Renal pelvis (tissue), 4 donors: ENCODE results near the gene CNKSR1. TPM values are rescaled to one million over a fixed set of nuclear protein-coding genes. Genes with fewer than 3 reads are reported as not detected.
"Not testable (repeated sequence)": the region's sequence is repeated elsewhere in the genome, so short reads cannot be mapped to it uniquely, and the experiment has no call there.

Experiments
- DNase-seq: peaks from one replicate; pipeline ENCODE4 v3.0.0-alpha.2; 2013
- polyA plus RNA-seq, 3 donors: library from polyadenylated mRNA; unstranded; fragments of 120-200 nt; gene quantifications; one replicate each; pipeline ENCODE4 v1.2.1, GENCODE V29; 2013; ENCODE audit not compliant: insufficient read length in 3 of 3

Gene CNKSR1
- polyA plus RNA-seq, 3 donors: 11.9 to 25.6 (median 25.4) TPM

DNA sequence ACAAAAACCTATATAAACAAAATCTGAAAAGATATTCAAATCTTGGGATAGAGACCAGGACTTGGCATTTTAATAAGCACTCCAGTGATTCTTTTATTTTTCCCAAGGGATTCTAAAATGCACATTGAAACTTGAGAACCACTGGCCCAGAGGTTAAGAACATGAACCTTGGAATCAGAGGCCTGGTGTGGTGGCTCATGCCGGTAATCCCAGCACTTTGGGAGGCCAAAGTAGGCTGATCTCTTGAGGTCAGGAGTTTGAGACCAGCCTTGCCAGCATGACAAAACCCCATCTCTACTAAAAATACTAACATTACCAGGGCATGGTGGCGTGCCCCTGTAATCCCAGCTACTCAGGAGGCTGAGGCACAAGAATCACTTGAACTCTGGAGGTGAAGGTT, 43.8 kb downstream of the CNKSR1 start:
- no peak for DNase-seq

DNA sequence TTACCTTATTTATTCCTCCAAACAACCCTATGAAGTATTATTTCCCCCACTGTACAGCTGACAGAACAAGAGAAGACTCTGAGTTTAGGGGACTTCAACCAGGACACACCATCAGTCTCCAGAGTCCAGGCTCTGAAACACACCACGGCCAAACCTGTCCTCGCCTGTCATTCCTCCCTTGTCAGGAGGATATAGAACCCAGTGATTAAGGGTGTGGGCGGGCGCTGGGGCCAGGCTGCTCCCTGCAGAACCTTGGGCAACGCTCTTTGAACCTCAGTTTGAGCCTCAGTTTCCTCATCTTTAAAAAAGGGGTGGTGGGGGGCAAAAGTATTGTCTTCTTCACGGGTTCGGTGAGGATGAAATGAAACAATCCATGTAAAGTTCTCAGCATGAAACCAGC, 47.3 kb downstream of the CNKSR1 start:
- DNase-seq: no peak

DNA sequence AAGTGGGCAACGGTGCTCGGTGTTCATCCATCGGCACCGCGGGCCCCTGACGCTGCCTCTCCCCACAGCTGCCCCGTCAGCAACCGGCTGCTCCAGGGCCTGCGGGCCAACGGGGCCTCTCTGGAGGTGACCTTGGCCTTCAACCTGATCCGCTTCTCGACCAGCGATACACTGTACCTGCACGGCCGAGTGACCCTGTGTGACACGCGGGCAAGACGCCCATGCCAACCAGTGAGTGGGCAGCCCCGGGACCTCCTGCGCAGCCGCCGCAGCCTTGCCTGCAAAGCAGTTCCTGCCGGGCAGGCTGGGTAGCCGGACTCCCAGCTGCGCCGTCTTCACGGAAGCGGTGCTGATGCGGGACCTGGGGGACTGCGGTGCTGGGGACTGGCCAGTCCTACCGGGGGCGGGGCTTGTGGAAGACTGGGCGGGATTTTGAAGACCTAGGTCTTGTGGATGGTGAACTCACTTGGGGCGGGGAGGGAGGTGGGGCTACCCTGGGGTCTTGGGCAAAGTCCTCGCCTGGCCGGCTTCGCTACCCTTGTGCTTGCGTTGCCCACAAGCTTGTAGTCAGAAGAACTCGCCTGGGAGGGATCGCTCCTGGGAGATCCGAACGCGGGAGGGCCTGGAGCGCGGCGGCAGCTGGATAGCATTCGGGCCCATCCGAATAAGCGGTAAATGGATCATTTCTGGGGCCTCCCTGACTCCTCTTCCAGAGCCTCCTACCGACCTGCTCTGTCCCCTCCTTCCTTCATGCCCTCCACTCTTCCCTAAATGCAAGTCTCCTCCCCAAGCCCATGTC, 47.9 kb downstream of the CNKSR1 start:
- peak; percentile 69 for DNase-seq

DNA sequence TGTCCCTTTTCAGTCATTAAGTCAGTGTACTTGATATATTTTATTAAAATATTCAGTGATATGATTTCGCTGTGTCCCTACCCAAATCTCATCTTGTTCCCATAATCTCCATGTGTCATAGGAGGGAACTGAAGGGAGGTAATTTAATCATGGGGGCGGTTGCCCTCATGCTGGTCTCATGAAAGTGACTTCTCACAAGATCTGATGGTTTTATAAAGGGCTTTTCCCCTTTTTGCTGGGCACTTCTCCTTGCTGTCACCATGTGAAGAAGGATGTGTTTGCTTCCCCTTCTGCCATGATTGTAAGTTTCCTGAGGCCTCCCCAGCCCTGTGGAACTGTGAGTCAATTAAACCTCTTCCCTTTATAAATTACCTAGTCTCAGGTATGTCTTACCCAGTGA, 53.4 kb downstream of the CNKSR1 start:
- DNase-seq: not testable (repeated sequence)

DNA sequence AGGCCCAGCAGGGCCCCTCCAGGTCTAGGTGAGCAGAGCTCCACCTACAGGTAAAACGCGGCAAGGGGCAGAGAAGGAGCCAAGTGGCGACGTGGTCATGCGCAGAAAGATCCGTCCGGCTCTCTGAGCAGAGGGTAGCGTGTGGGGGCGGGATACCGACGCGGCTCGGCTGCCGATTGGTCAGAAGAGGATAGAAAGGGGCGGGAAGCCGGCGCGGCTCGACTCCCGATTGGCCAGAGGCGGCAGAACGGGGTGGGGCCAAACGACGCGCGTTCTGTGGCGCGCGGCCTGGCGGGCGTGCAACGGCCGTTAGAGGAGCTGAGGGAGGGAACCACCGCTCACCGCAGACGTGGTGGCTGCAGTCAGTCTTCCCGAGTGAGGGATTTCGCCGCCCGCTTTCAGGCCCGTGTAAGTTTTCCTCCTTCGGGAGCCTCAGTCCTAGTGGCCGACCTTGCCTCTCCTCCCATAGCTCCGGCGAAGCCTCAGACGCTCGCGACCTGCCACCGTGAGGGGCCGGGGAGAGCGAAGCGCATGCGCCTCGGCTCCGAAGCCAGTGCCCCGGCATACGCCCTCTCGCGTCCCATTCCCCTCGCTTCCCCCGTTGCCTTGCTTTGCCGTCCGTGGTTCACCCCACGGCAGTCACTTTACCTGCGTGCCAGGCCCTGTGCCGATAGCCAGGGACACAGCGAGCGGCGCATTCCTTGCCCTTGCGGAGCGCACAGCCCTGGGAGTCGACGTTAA, 56.8 kb downstream of the CNKSR1 start, which contains the start of gene CEP85:
Gene CEP85 (plus strand): TSS at position 298 of the 741 bp plus-strand sequence. CDS start 5,584 bp downstream, outside the sequence.
- DNase-seq: peak; percentile 96

DNA sequence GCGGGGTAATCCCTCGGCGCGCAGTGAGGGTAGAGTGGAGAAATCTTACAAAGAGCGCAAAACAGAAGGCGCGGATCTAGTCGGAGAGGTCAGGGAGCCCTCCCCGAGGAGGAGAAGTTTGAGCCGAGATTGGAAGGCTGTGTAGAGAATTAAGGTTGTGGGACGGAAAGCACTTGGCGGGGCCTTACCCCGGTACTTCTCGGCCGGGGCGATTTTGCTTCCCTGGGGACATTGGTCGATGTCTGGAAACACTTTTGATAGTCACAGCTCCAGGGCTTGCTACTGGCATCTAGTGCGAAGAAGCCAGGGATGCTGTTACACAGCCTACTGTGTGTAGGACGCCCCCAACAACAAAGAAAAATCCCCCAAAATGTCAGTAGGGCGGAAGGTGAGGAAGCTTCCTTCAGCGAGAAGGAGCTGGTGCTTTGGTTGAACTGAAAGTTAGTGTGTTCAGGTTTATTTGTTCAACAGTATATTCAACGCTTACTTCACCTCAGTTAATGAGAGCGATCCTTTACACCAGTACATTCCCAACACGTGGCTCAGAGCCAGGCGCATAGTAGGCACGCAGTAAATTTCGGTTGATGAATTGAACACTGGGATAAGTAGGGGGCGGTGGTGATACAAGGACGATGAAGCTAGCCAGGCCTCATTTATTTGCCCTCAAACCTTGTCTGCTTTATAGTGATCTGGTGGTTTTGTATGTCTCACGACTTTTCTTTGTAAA, 57.5 kb downstream of the CNKSR1 start:
- peak; percentile 10 for DNase-seq

DNA sequence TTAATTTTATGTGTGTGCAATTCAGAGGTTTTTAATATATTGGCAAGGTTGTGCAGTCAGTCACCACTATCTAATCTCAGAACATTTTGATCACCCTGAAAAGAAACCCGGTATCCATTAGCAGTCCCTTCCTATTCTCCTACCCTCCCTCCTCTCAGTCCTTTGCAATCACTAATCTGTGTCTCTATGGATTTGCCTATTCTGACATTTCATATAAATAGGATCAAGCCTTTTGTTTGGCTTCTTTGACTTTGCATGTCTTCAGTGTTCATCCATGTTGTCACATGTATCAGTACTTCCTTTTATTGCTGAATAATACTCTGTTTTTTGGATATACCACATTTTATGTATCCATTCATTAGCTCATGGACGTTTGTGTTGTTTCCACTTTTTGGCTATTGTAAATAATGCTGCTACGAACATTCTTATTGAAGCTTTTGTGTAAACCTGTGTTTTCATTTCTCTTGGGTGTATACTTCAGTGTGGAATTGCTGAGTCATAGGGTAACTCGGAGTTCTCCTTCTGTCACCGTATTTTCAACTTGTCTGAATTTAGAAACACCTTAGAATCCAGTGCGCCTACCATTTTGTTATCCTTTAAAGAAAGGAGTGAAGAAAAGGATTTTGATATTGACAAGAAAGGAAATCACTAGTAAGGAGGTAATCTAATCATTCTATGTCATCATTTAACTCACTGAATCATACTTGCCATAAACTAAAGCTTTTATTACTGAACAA, 60.1 kb downstream of the CNKSR1 start:
- DNase-seq: no peak

Other genes starting within 250 kb of the CNKSR1 start
- 10 to 100 TPM; 16.5 to 24.0 (median 19.1) TPM for gene PAFAH2, start 179.4 kb upstream of the CNKSR1 start, polyA plus RNA-seq
- gene EXTL1, start 155.7 kb upstream of the CNKSR1 start, polyA plus RNA-seq: 1 to 10 TPM; 1.6 to 2.1 (median 1.7) TPM
- 1 to 10 TPM; 5.4 to 9.1 (median 5.5) TPM for gene SLC30A2, start 131.4 kb upstream of the CNKSR1 start, polyA plus RNA-seq
- gene TRIM63, start 109.9 kb upstream of the CNKSR1 start, polyA plus RNA-seq: under 1 TPM; 0.73 to 1.00 (median 0.99) TPM
- gene PDIK1L, start 65.7 kb upstream of the CNKSR1 start, polyA plus RNA-seq: 10 to 100 TPM; 16.2 to 17.2 (median 17.1) TPM
- gene FAM110D, start 18.4 kb upstream of the CNKSR1 start, polyA plus RNA-seq: 1 to 10 TPM; 1.2 to 1.7 (median 1.4) TPM
- gene C1orf232, start 8.5 kb upstream of the CNKSR1 start, polyA plus RNA-seq: under 1 TPM in 1 of 3 donors, not detected in 2; 0.19 TPM
- 10 to 100 TPM; 20.8 to 25.7 (median 21.0) TPM for gene ZNF593, start 7.6 kb upstream of the CNKSR1 start, polyA plus RNA-seq
- 1 to 10 TPM; 1.2 to 1.8 (median 1.5) TPM for gene ZNF593OS, start 5.7 kb upstream of the CNKSR1 start, polyA plus RNA-seq
- gene CATSPER4, start 13.1 kb downstream of the CNKSR1 start, polyA plus RNA-seq: under 1 TPM in 2 of 3 donors, not detected in 1; 0.14 TPM
- gene CEP85, start 56.7 kb downstream of the CNKSR1 start, polyA plus RNA-seq: 10 to 100 TPM; 16.2 to 22.5 (median 20.9) TPM
- 100 to 1,000 TPM in 1 of 3 donors, 10 to 100 TPM in 2; 85.2 to 120 (median 92.9) TPM for gene SH3BGRL3, start 102.6 kb downstream of the CNKSR1 start, polyA plus RNA-seq
- 10 to 100 TPM; 44.3 to 52.2 (median 51.7) TPM for gene UBXN11, start 129.1 kb downstream of the CNKSR1 start, polyA plus RNA-seq
- gene CD52, start 140.5 kb downstream of the CNKSR1 start, polyA plus RNA-seq: 1 to 10 TPM; 3.3 to 6.7 (median 4.7) TPM
- gene CRYBG2, start 176.6 kb downstream of the CNKSR1 start, polyA plus RNA-seq: 1 to 10 TPM in 1 of 3 donors, under 1 TPM in 2; 0.61 to 1.6 (median 0.83) TPM
- under 1 TPM in 1 of 3 donors, not detected in 2; 0.14 TPM for gene ZNF683, start 195.3 kb downstream of the CNKSR1 start, polyA plus RNA-seq
- under 1 TPM; 0.04 to 0.12 (median 0.09) TPM for gene LIN28A, start 233.3 kb downstream of the CNKSR1 start, polyA plus RNA-seq